ENCODE results near the gene ZNF649.

The ZNF649 gene

GRCh38 chr19:51904331-51905165 is at the start of gene ZNF649:
ZNF649 (minus strand) TSS chr19:51905017; CDS start chr19:51900107, 4,910 bp downstream.
- DNase-seq (ENCODE audit: low read depth), result peak; percentile 88
- H3K4me3 ChIP-seq (replicated peaks; ENCODE audit: low read depth, low read length), result peak within 1 kb of the TSS; percentile 79
- TF ChIP-seq CTCF (IDR thresholded peaks at IDR 0.05; ENCODE audit: low read length, missing control alignments), result peak; percentile 3

- TF ChIP-seq CTCF (IDR thresholded peaks at IDR 0.05; ENCODE audit: low read length, missing control alignments), result no peak
- H3K4me3 ChIP-seq (replicated peaks; ENCODE audit: low read depth, low read length), result peak overlapping the region; percentile 41
Measured at GRCh38 chr19:51948975-51949374, 44.2 kb upstream of the ZNF649 start.

GRCh38 chr19:51946602-51947001 is 41.8 kb upstream of the ZNF649 start:
- DNase-seq (ENCODE audit: low read depth), result no peak
- no peak overlapping the region for H3K4me3 ChIP-seq (replicated peaks; ENCODE audit: low read depth, low read length)
- TF ChIP-seq CTCF (IDR thresholded peaks at IDR 0.05; ENCODE audit: low read length, missing control alignments), result no peak

More at GRCh38 chr19:51948975-51949374, 44.2 kb upstream of the ZNF649 start:
- peak; percentile 27 for DNase-seq (ENCODE audit: low read depth)

- no peak for TF ChIP-seq CTCF (IDR thresholded peaks at IDR 0.05; ENCODE audit: low read length, missing control alignments)
- no peak for DNase-seq (ENCODE audit: low read depth)
- no peak overlapping the region for H3K4me3 ChIP-seq (replicated peaks; ENCODE audit: low read depth, low read length)
Measured at GRCh38 chr19:51944798-51945552, 40.2 kb upstream of the ZNF649 start.

GRCh38 chr19:51938936-51939335 is 34.1 kb upstream of the ZNF649 start:
- TF ChIP-seq CTCF (IDR thresholded peaks at IDR 0.05; ENCODE audit: low read length, missing control alignments), result no peak

GRCh38 chr19:51931921-51932320 is 27.1 kb upstream of the ZNF649 start:
- H3K4me3 ChIP-seq (replicated peaks; ENCODE audit: low read depth, low read length), result no peak overlapping the region
- no peak for TF ChIP-seq CTCF (IDR thresholded peaks at IDR 0.05; ENCODE audit: low read length, missing control alignments)
- DNase-seq (ENCODE audit: low read depth), result no peak

More at GRCh38 chr19:51938936-51939335, 34.1 kb upstream of the ZNF649 start:
- H3K4me3 ChIP-seq (replicated peaks; ENCODE audit: low read depth, low read length), result no peak overlapping the region
- no peak for DNase-seq (ENCODE audit: low read depth)

Data from fibroblast of pulmonary artery (primary cell).